Vagina (tissue), 2 donors: ENCODE results near the gene PI3.

Experiments used
- CTCF ChIP-seq, 3 experiments: fragments of 450-650 bp in 2 of 3; fragments of 200-600 bp in 1 of 3; sonication (generic) in 1 of 3; IDR thresholded peaks; one replicate each; pipeline ENCODE4 v1.5.1; 2017 to 2019; ENCODE audit warnings: antibody characterized with exemption in 3 of 3, mild to moderate bottlenecking in 2 of 3, moderate library complexity in 2 of 3
- POLR2A ChIP-seq, 2 donors: fragments of 450-650 bp; IDR thresholded peaks; one replicate each; pipeline ENCODE4 v1.6.1; 2017; ENCODE audit warnings: antibody characterized with exemption in 2 of 2, mild to moderate bottlenecking in 2 of 2, moderate library complexity in 2 of 2
- POLR2AphosphoS5 ChIP-seq, 2 donors: sonication (generic); formaldehyde crosslinking; IDR thresholded peaks; one replicate each; pipeline ENCODE4 v1.9.0; 2017; ENCODE audit warnings: antibody characterized with exemption in 2 of 2, mild to moderate bottlenecking in 2 of 2, low read depth in 1 of 2; ENCODE audit not compliant: insufficient read depth in 1 of 2

GRCh38 chr20:45218636-45219035 lies 43.9 kb downstream of the PI3 start:
- TF ChIP-seq CTCF (IDR thresholded peaks at IDR 0.05) (no peak), POLR2AphosphoS5 (IDR thresholded peaks at IDR 0.05; ENCODE audit: insufficient read depth in 1 of 2, low read depth in 1 of 2) (no peak), POLR2A (IDR thresholded peaks at IDR 0.05) (no peak)
